Germinal center (tissue), 1 donor: ENCODE measurements around the gene RPL38.

Experiments used
- DNase-seq: peaks from one replicate; pipeline ENCODE4 v3.0.0; 2012; ENCODE audit warnings: mixed read lengths, low spot score

The RPL38 gene

GRCh38 chr17:74250324-74250995, 47.0 kb downstream of the RPL38 start:
- no peak for DNase-seq

- no peak for DNase-seq
Measured at GRCh38 chr17:74251051-74251450, 47.6 kb downstream of the RPL38 start.

GRCh38 chr17:74251569-74251968, 48.1 kb downstream of the RPL38 start:
- no peak for DNase-seq

GRCh38 chr17:74252211-74252610, 48.7 kb downstream of the RPL38 start:
- DNase-seq: no peak

GRCh38 chr17:74253036-74253435, 49.6 kb downstream of the RPL38 start:
- no peak for DNase-seq

- no peak for DNase-seq
Measured at GRCh38 chr17:74257311-74257710, 53.8 kb downstream of the RPL38 start.

GRCh38 chr17:74259667-74260524, 56.4 kb downstream of the RPL38 start:
- no peak for DNase-seq
